ENCODE results near the gene CASP10.

- no peak for TF ChIP-seq CTCF (IDR thresholded peaks at IDR 0.05 in 4 of 5, conservative IDR thresholded peaks at IDR 0.05 in 1 of 5)
- TF ChIP-seq POLR2A (IDR thresholded peaks at IDR 0.05): no peak
These were observed 86.8 kb downstream of the CASP10 start for GRCh38 chr2:201269764-201270163.

All from gastrocnemius medialis (tissue), 4 donors.